Daoy (cell line): Measurements from ENCODE around the gene SLC6A6. TPM values are rescaled to one million over a fixed set of nuclear protein-coding genes. Genes with fewer than 3 reads are reported as not detected.
A peak's percentile ranks its signal among the peaks of the same experiment; 100 is the strongest.

Source experiments
- DNase-seq: peaks from one replicate; pipeline ENCODE4 v3.0.0-alpha.2; 2015; ENCODE audit warnings: low read depth
- total RNA-seq: library from RNA; depleted of rRNA; stranded (reverse); fragments of >200 nt; shearing (Covaris generic); gene quantifications from 2 replicates; pipeline ENCODE4 v1.2.3, GENCODE V29; 2014; rRNA removed

Gene SLC6A6
- total RNA-seq, 1 experiment from 2014 or later, result 10.8 TPM

- peak; percentile 37 for DNase-seq
Measured at GRCh38 chr3:14537590-14538450, 135.4 kb downstream of the SLC6A6 start.

GRCh38 chr3:14538451-14539088 is 136.2 kb downstream of the SLC6A6 start:
- no peak for DNase-seq

Other genes with a start within 250 kb of the SLC6A6 start
- 8.2 and 8.8 TPM in 2 replicates for gene XPC, start 224.0 kb upstream of the SLC6A6 start, total RNA-seq
- 22.3 and 22.9 TPM in 2 replicates for gene LSM3, start 223.8 kb upstream of the SLC6A6 start, total RNA-seq
- gene GRIP2, start 137.7 kb downstream of the SLC6A6 start, total RNA-seq, result not detected in 2 replicates
- gene CCDC174, start 249.2 kb downstream of the SLC6A6 start, total RNA-seq, result 10.1 and 21.3 TPM in 2 replicates